ENCODE results near the gene SYTL1. TPM values are rescaled to one million over a fixed set of nuclear protein-coding genes. Genes with fewer than 3 reads are reported as not detected.

Gene SYTL1
- total RNA-seq, 1 donor from 2014 or later: 0.13 TPM

DNA sequence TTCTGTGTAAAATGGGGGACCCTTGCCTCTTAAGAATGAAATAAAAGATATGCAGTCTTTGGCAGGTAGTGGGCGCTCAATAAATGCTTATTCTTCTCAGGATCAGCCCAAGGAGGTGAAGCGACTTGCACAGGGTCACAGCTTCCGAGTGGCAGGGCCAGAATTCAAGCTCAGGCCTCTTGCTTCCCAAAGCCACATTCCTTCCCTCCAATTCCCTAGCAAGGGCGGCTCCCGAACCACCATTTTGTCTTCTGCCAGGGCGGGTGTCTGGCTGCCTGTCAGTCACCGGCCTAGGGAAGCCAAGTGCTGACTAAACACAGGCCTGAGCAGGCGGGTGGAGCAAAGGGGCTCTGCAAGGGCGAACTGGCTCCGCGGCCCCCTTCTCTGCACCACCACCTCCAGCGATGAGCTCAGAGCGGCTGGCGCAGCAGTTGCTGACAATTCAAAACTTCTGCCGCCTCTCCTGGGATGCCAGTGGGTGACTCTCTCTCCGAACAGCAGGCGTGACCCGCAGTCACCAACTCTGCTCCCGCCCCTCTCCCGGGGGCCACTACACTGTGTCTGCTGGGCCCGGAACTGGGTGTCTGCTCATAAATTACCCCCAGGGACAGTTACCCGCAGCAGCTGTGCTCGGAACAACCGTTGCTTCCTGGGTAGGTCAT, 61.4 kb downstream of the SYTL1 start:
- DNase-seq (ENCODE audit: low read depth in 2 of 2): peak in 1 of 2 donors; percentile 19

Other genes starting within 250 kb of the SYTL1 start
- 3.9 and 6.8 TPM in 2 replicates for gene SLC9A1, start 186.9 kb upstream of the SYTL1 start, total RNA-seq
- 18.5 and 31.1 TPM in 2 replicates for gene WDTC1, start 107.4 kb upstream of the SYTL1 start, total RNA-seq
- gene TMEM222, start 19.9 kb upstream of the SYTL1 start, total RNA-seq: 20.9 and 38.1 TPM in 2 replicates
- 3.3 and 4.0 TPM in 2 replicates for gene MAP3K6, start 24.9 kb downstream of the SYTL1 start, total RNA-seq
- not detected in 2 replicates for gene FCN3, start 32.8 kb downstream of the SYTL1 start, total RNA-seq
- gene CD164L2, start 41.3 kb downstream of the SYTL1 start, total RNA-seq: not detected in 2 replicates
- 0.39 and 0.51 TPM in 2 replicates for gene GPR3, start 50.6 kb downstream of the SYTL1 start, total RNA-seq
- 33.1 and 54.5 TPM in 2 replicates for gene WASF2, start 148.1 kb downstream of the SYTL1 start, total RNA-seq

Data from dermis microvascular lymphatic vessel endothelial cell (primary cell).